ENCODE data around the gene CEP131.

The CEP131 gene

DNA sequence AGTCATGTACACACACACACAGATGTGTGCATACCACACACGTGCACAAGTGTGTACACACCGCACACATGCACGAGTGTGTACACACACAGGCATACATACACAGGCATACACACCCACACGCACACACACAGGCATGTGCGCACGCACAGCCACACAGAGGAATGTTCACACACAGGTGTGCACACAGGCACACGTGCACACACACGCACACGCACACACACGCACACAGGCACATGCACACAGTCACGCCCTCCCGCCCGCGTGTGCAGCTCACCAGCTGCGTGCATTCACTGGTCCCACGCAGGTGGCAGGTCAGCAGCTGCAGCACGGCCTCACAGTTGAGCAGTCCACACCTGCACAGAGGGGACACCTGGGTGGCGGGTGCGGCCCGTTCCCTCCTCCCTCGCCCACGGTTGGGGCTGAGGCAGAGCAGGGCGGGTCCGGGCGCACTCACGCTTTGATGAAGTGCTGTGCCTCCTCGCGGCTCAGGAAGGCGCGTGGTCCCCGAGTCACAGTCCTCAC lies 8.4 kb upstream of the CEP131 start:
- no peak overlapping the region for H3K23ac ChIP-seq (ENCODE audit: low read length in 2 of 2)
- no peak overlapping the region for H3K4me3 ChIP-seq (ENCODE audit: insufficient read depth in 1 of 2, low read depth in 1 of 2, low read length in 2 of 2)
- no peak overlapping the region for H3K14ac ChIP-seq (ENCODE audit: low read length in 2 of 2)
- H2BK12ac ChIP-seq (ENCODE audit: low read length in 2 of 2) = no peak overlapping the region
- peaks cover 40 to 77% of the 10 kb centered on the region in 2 experiments for H3K36me3 ChIP-seq (ENCODE audit: control insufficient read depth in 1 of 2, insufficient read depth in 2 of 2, low read depth in 1 of 2, low read length in 2 of 2)
- H4K91ac ChIP-seq (ENCODE audit: low read length) = peak overlapping the region; percentile 31
- H3K9ac ChIP-seq (ENCODE audit: low read length) = no peak overlapping the region
- H3K18ac ChIP-seq (ENCODE audit: low read depth in 1 of 2, low read length in 2 of 2) = no peak overlapping the region
- no peak overlapping the region for H2BK120ac ChIP-seq (ENCODE audit: low read depth, low read length)
- no peak for DNase-seq
- H4K8ac ChIP-seq (ENCODE audit: low read length) = no peak overlapping the region
- WGBS = 95% methylated on average over 31 of the region's 31 CpGs
- no peak overlapping the region for H2BK5ac ChIP-seq (ENCODE audit: low read depth, low read length, poor library complexity, severe bottlenecking)
- H3K4me1 ChIP-seq (ENCODE audit: control insufficient read depth, insufficient read depth, low read depth, low read length) = peaks cover 6% of the 10 kb centered on the region
- no peak overlapping the region for H3K27ac ChIP-seq (ENCODE audit: low read length, poor library complexity, severe bottlenecking)
- H2AK5ac ChIP-seq (ENCODE audit: low read length, severe bottlenecking) = no peak overlapping the region
- H2AFZ ChIP-seq (ENCODE audit: low read depth, low read length) = no peak overlapping the region
- H2BK15ac ChIP-seq (ENCODE audit: low read depth, poor library complexity, severe bottlenecking) = no peak overlapping the region
- no peak overlapping the region for H3K4ac ChIP-seq (ENCODE audit: low read depth in 1 of 2, low read length in 2 of 2)
- peaks cover 37% of the 10 kb centered on the region for H3K79me1 ChIP-seq (replicated peaks; ENCODE audit: low read length, poor library complexity, severe bottlenecking)
- peaks cover 3% of the 10 kb centered on the region for H3K9me3 ChIP-seq (ENCODE audit: control insufficient read depth, low read length)
- no peaks in the 10 kb centered on the region for H3K27me3 ChIP-seq (ENCODE audit: control insufficient read depth in 1 of 2, insufficient read depth in 1 of 2, low read length in 2 of 2)
- H3K4me2 ChIP-seq (ENCODE audit: low read length, poor library complexity, severe bottlenecking) = no peak overlapping the region

DNA sequence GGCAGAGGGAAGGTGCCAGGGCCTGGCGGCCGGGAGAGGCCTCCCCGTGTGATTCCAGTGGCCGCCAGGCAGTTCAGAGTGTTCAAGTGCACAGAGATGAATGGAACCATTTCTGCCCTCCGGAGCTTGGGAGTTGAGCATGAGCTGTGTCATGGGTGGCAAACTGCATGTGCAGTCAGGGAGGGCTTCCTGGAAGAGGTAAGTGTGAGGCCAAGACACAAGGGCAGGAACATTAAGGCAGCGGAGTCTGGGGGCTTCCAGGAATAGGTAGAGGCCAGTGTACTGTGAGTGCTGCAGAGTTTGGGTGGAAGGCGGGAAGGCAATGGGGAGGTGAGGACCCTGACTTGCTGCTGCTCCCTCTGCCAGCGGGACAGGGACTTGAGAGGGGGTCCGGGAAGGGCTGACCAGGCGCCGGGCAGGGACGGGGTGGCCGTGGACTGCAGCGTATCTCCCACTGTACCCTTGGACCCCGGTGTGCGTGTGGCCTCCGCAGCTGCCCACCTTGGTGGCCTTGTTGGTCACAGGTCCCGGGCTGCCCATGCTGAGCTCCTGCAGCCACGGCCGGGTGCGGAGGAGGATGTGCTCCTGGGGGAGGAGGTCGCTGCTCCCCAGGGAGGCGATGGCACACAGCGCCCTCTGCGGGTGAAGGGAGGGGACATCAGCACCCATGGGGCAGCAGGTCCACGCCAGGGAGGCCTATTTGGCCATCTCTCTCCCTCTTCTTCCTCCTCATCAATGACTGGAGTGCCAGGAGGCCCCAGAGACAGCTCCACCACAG lies 7.5 kb upstream of the CEP131 start:
- Histone ChIP-seq H2BK12ac (ENCODE audit: low read length in 2 of 2) (no peak overlapping the region), H3K27ac (ENCODE audit: low read length, poor library complexity, severe bottlenecking) (no peak overlapping the region), H3K27me3 (ENCODE audit: control insufficient read depth in 1 of 2, insufficient read depth in 1 of 2, low read length in 2 of 2) (no peaks in the 10 kb centered on the region), H2BK120ac (ENCODE audit: low read depth, low read length) (no peak overlapping the region), H3K23ac (ENCODE audit: low read length in 2 of 2) (no peak overlapping the region), H3K18ac (ENCODE audit: low read depth in 1 of 2, low read length in 2 of 2) (no peak overlapping the region), H3K36me3 (ENCODE audit: control insufficient read depth in 1 of 2, insufficient read depth in 2 of 2, low read depth in 1 of 2, low read length in 2 of 2) (peaks cover 40 to 68% of the 10 kb centered on the region in 2 experiments), H4K91ac (ENCODE audit: low read length) (no peak overlapping the region), H2AK5ac (ENCODE audit: low read length, severe bottlenecking) (no peak overlapping the region), H3K14ac (ENCODE audit: low read length in 2 of 2) (no peak overlapping the region), H3K4me3 (ENCODE audit: insufficient read depth in 1 of 2, low read depth in 1 of 2, low read length in 2 of 2) (no peak overlapping the region), H2AFZ (ENCODE audit: low read depth, low read length) (no peak overlapping the region), H3K4me2 (ENCODE audit: low read length, poor library complexity, severe bottlenecking) (no peak overlapping the region), H2BK15ac (ENCODE audit: low read depth, poor library complexity, severe bottlenecking) (no peak overlapping the region), H3K9ac (ENCODE audit: low read length) (no peak overlapping the region), H3K4me1 (ENCODE audit: control insufficient read depth, insufficient read depth, low read depth, low read length) (peaks cover 3% of the 10 kb centered on the region), H3K79me1 (replicated peaks; ENCODE audit: low read length, poor library complexity, severe bottlenecking) (peaks cover 32% of the 10 kb centered on the region), H2BK5ac (ENCODE audit: low read depth, low read length, poor library complexity, severe bottlenecking) (no peak overlapping the region), H3K9me3 (ENCODE audit: control insufficient read depth, low read length) (peaks cover 3% of the 10 kb centered on the region), H4K8ac (ENCODE audit: low read length) (no peak overlapping the region), H3K4ac (ENCODE audit: low read depth in 1 of 2, low read length in 2 of 2) (no peak overlapping the region)
- no peak for DNase-seq
- 94% methylated on average over 26 of the region's 26 CpGs for whole genome bisulfite sequencing

DNA sequence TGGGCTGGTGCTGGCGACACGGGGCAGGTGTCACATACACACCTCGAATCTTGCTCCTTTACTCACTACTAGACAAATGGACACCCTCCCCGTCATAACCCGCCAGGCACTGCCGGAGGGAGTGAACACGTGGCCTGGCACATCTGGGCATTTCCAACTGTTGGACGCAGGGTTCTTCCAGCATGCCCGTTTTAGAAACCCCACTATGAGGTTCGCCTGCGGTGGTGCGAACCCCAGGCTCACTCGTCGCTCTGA lies 6.8 kb upstream of the CEP131 start:
- peaks cover 28% of the 10 kb centered on the region for H3K79me1 ChIP-seq (replicated peaks; ENCODE audit: low read length, poor library complexity, severe bottlenecking)
- H2BK5ac ChIP-seq (ENCODE audit: low read depth, low read length, poor library complexity, severe bottlenecking) = no peak overlapping the region
- no peak overlapping the region for H2BK12ac ChIP-seq (ENCODE audit: low read length in 2 of 2)
- no peak overlapping the region for H3K27ac ChIP-seq (ENCODE audit: low read length, poor library complexity, severe bottlenecking)
- no peak overlapping the region for H3K4me3 ChIP-seq (ENCODE audit: insufficient read depth in 1 of 2, low read depth in 1 of 2, low read length in 2 of 2)
- H3K14ac ChIP-seq (ENCODE audit: low read length in 2 of 2) = no peak overlapping the region
- H2BK15ac ChIP-seq (ENCODE audit: low read depth, poor library complexity, severe bottlenecking) = no peak overlapping the region
- H4K91ac ChIP-seq (ENCODE audit: low read length) = no peak overlapping the region
- H2AFZ ChIP-seq (ENCODE audit: low read depth, low read length) = no peak overlapping the region
- H3K4me1 ChIP-seq (ENCODE audit: control insufficient read depth, insufficient read depth, low read depth, low read length) = peaks cover 1% of the 10 kb centered on the region
- WGBS = 96% methylated on average over 14 of the region's 14 CpGs
- H2BK120ac ChIP-seq (ENCODE audit: low read depth, low read length) = no peak overlapping the region
- no peak overlapping the region for H3K9ac ChIP-seq (ENCODE audit: low read length)
- H3K18ac ChIP-seq (ENCODE audit: low read depth in 1 of 2, low read length in 2 of 2) = no peak overlapping the region
- H3K36me3 ChIP-seq (ENCODE audit: control insufficient read depth in 1 of 2, insufficient read depth in 2 of 2, low read depth in 1 of 2, low read length in 2 of 2) = peaks cover 40 to 65% of the 10 kb centered on the region in 2 experiments
- H3K23ac ChIP-seq (ENCODE audit: low read length in 2 of 2) = no peak overlapping the region
- H3K27me3 ChIP-seq (ENCODE audit: control insufficient read depth in 1 of 2, insufficient read depth in 1 of 2, low read length in 2 of 2) = no peaks in the 10 kb centered on the region
- H4K8ac ChIP-seq (ENCODE audit: low read length) = no peak overlapping the region
- no peak for DNase-seq
- H3K4ac ChIP-seq (ENCODE audit: low read depth in 1 of 2, low read length in 2 of 2) = no peak overlapping the region
- peaks cover 3% of the 10 kb centered on the region for H3K9me3 ChIP-seq (ENCODE audit: control insufficient read depth, low read length)
- no peak overlapping the region for H3K4me2 ChIP-seq (ENCODE audit: low read length, poor library complexity, severe bottlenecking)
- no peak overlapping the region for H2AK5ac ChIP-seq (ENCODE audit: low read length, severe bottlenecking)

DNA sequence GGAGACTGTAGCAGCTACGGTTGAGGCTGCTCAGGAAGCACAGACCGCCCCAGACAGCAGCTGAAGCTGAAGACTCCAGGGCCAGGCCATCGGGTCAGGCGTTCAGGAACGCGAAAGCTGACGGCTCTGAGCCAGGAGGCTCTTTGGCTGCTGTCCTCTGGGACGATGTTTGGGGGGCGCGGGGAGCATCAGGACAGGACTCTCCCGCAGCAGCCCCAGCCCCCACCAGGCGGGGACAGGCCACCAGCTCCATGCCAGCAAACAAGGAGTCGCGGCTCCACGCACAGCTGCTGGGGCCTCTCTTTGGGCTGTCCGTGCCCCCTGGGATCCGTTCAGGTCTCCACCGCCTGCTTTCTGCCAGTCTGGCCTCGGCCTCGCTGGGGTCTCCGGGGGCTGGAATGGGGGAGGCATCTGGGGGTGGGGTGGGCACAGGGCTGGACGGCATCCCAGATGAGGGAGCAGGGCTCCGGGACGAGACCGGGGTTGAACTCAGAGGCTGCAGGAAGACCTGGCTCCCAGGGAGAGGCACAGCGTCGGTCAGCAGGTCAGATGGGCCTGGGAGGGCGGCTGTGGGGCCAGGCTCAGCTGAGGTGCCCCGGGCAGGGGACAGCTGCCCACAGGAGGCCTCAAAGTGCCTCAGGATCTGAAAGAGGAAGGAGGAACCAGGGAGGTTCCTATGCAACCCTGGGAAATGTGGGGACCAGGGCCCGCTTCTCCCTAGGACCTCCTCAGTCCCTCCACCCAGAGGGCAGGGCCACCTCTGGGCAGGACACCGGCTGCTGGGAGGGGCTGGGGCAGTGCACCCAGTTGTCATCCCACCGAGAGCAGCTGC lies 6.3 kb upstream of the CEP131 start:
- H3K4ac ChIP-seq (ENCODE audit: low read depth in 1 of 2, low read length in 2 of 2) = no peak overlapping the region
- H2BK5ac ChIP-seq (ENCODE audit: low read depth, low read length, poor library complexity, severe bottlenecking) = no peak overlapping the region
- no peak for DNase-seq
- no peak overlapping the region for H2AK5ac ChIP-seq (ENCODE audit: low read length, severe bottlenecking)
- peaks cover 3% of the 10 kb centered on the region for H3K9me3 ChIP-seq (ENCODE audit: control insufficient read depth, low read length)
- H3K36me3 ChIP-seq (ENCODE audit: control insufficient read depth in 1 of 2, insufficient read depth in 2 of 2, low read depth in 1 of 2, low read length in 2 of 2) = peaks cover 40 to 59% of the 10 kb centered on the region in 2 experiments
- H3K4me3 ChIP-seq (ENCODE audit: insufficient read depth in 1 of 2, low read depth in 1 of 2, low read length in 2 of 2) = no peak overlapping the region
- no peak overlapping the region for H3K23ac ChIP-seq (ENCODE audit: low read length in 2 of 2)
- no peak overlapping the region for H3K27ac ChIP-seq (ENCODE audit: low read length, poor library complexity, severe bottlenecking)
- no peaks in the 10 kb centered on the region for H3K27me3 ChIP-seq (ENCODE audit: control insufficient read depth in 1 of 2, insufficient read depth in 1 of 2, low read length in 2 of 2)
- H3K9ac ChIP-seq (ENCODE audit: low read length) = no peak overlapping the region
- H3K4me1 ChIP-seq (ENCODE audit: control insufficient read depth, insufficient read depth, low read depth, low read length) = no peaks in the 10 kb centered on the region
- WGBS = 97% methylated on average over 32 of the region's 32 CpGs
- H2AFZ ChIP-seq (ENCODE audit: low read depth, low read length) = no peak overlapping the region
- no peak overlapping the region for H3K18ac ChIP-seq (ENCODE audit: low read depth in 1 of 2, low read length in 2 of 2)
- peaks cover 23% of the 10 kb centered on the region for H3K79me1 ChIP-seq (replicated peaks; ENCODE audit: low read length, poor library complexity, severe bottlenecking)
- H2BK12ac ChIP-seq (ENCODE audit: low read length in 2 of 2) = no peak overlapping the region
- no peak overlapping the region for H4K8ac ChIP-seq (ENCODE audit: low read length)
- H3K4me2 ChIP-seq (ENCODE audit: low read length, poor library complexity, severe bottlenecking) = no peak overlapping the region
- H2BK120ac ChIP-seq (ENCODE audit: low read depth, low read length) = no peak overlapping the region
- no peak overlapping the region for H2BK15ac ChIP-seq (ENCODE audit: low read depth, poor library complexity, severe bottlenecking)
- no peak overlapping the region for H3K14ac ChIP-seq (ENCODE audit: low read length in 2 of 2)
- H4K91ac ChIP-seq (ENCODE audit: low read length) = no peak overlapping the region
